Hematopoietic multipotent progenitor cell (in vitro differentiated cells): Measurements from ENCODE around the gene F7. TPM values are rescaled to one million over a fixed set of nuclear protein-coding genes. Genes with fewer than 3 reads are reported as not detected.

Experiments
- DNase-seq, 3 donors: peaks; one replicate each; pipeline ENCODE4 v3.0.0-alpha.2; 2011 to 2015; ENCODE audit warnings: low read depth in 2 of 3, low spot score in 2 of 3
- total RNA-seq: library from RNA; depleted of rRNA; stranded (reverse); fragments of >200 nt; gene quantifications from one replicate; pipeline ENCODE4 v1.2.3, GENCODE V29; 2012

Gene F7
- total RNA-seq, 1 donor: 0.27 TPM

- DNase-seq: no peak
Observed at GRCh38 chr13:113086031-113086750, 19.4 kb upstream of the F7 start.

DNA sequence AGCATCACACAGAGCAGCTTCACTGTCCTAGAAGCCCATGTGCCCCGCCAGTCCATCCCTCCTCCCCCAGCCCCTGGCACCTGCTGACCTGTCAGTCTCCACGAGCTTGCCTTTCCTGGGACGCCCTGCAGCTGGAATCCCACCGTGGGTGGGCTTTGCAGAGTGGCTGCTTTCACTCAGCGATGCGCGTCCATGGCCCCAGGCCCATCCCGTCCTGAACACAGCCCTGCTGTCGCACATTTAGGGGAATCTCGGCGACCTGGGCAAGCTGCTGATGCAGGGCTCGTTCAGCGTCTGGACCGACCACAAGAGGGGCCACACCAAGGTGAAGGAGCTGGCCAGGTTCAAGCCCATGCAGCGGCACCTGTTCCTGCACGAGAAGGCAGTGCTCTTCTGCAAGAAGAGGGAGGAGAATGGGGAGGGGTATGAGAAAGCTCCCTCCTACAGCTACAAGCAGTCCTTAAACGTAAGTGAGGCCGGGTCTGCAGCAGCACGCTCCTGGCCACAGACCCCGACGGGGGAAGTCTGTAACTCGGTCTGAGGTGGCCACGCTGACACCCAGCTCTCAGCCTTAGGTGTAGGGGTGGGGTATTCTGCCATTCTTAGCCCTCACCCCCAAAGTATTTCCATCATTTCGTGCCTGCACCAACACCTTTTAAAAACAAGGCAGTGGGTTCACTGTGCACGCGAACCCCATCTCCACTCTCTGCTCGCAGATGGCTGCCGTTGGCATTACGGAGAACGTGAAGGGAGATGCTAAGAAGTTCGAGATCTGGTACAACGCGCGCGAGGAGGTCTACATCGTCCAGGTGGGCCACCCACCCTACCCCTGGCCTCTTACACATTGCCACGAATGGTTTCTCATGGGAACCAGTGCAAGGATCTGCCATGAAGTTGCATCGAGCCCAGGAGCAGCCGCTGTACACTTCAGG, 18.3 kb upstream of the F7 start:
- DNase-seq: no peak

DNA sequence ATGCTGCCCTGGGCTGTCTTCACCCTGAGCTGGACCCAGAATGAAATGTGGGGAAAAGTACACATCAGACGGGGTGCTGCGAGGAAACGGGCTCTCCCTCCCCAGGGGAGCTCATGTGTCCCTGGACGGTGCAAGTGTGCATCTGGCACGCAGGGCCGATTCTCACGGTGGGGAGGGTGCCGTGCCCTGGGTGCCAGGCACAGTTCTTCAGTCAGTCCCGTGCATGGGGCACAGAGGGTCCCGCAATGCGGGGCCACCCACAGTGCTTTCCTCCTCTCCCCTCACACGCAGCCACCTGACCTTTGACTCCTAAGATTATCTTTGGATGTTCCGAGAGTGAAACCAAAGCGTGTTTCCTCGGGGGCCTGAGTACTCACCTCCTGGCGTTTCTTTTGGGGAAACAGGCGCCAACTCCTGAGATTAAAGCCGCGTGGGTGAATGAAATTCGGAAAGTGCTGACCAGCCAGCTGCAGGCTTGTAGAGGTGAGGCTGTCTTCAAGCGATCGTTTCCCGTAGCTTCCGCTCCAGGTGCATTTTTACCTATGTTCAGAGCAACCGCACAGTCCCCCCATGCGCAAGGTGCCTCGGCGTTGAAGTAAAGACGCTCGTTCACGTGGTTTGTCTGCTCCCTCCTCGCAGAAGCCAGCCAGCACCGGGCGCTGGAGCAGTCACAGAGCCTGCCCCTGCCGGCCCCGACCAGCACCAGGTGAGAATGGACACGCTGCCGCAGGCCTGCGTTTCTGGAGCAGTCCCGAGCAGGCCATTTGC, 17.5 kb upstream of the F7 start:
- DNase-seq: no peak

DNA sequence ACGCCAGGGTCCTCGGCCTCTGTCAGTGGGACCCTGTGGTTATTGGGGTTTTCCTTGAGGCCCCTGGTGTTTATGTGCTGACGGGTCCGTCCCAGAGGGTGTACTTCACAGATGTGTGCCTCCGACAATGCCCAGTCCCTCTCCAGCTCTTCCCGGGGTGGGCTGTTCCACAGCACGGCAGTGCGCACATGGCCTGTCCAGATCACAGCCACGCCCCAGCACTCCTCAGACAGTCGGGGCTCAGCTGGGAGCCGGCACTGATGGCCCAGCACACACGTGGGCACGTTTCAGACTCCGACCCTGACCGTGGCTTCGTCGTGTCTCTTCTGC, 16.9 kb upstream of the F7 start:
- DNase-seq: no peak

- no peak for DNase-seq
Observed at GRCh38 chr13:113089693-113090414, 15.7 kb upstream of the F7 start.

DNA sequence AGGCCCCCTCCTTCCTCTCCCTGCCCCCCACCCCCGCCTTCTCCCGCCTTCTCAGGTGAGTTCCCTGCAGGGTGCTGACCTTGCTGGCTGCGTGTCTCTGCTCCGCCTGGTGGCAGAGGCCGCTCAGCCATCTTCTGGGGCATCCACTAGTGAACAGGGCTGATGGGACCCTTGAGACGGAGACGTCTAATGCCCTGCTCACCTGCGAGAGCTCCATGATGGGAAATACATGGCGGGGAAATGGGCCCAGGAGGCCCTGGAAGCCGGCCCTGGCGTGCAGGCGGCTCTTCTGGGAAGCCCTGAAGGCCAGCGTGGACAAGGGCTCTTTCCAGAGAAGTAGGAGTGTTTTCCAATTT, 15.2 kb upstream of the F7 start:
- DNase-seq: no peak

DNA sequence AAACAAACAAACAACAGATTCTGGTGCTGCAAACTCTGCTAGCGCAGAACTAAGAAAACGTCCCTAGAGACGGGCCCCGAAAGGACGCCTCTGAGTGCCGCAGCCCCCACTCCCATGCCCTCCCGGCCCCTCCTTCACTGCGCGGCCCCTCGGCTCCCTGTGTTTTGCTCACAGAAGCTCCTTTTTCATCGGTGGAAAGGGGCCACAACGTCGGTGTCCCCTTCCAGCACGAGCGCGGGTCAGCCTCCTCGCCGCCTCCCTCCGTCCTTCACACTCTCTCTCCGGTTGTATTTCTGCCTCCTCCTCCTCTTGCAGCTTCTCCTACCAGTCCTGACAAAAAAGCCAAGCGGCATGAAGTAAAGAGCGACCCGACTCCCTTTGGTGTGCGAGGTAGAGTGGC, 14.8 kb upstream of the F7 start:
- no peak for DNase-seq

GRCh38 chr13:113091211-113091771, 14.3 kb upstream of the F7 start:
- no peak for DNase-seq

GRCh38 chr13:113091891-113092775, 13.5 kb upstream of the F7 start:
- DNase-seq: no peak

DNA sequence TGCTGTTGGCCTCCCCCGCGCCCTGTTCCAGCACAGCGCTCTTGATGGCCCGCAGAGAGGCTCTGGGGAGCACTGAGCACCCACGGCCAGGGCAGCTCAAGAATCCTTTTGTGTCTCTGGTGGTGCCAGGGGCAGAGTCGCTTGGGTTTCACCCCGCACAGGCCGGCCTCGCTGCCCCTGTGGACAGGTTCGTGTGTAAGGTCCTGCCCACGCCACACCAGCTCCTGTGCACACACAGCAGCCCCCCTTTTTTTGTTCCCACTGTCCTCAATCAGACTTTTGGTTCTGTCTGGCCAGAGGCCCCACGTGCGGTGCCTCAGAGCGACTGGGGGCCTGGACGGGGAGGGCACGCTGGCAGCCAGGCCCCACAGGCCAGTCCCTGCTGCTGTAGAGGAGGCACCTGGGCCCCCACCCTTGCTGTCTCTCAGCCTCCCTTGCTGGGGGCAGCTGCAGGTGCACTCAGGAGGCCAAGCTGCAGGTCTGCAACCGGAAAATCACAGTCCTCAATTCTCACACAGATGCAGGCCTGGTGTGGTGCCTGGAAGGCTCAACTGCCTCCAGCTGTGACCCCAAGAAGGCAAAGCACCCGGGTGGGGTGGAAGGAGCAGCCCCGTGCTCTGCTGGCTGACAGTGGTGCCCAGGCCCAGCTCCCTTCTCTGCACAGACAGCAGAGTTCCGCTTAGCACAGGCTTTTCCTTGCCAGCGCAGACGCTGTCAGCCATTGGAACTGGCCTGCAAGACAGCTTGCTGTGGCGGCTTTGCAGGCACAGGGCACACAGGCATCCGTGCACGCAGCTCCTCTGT, 12.6 kb upstream of the F7 start:
- DNase-seq: no peak

GRCh38 chr13:113093580-113094409, 11.8 kb upstream of the F7 start:
- DNase-seq: no peak

DNA sequence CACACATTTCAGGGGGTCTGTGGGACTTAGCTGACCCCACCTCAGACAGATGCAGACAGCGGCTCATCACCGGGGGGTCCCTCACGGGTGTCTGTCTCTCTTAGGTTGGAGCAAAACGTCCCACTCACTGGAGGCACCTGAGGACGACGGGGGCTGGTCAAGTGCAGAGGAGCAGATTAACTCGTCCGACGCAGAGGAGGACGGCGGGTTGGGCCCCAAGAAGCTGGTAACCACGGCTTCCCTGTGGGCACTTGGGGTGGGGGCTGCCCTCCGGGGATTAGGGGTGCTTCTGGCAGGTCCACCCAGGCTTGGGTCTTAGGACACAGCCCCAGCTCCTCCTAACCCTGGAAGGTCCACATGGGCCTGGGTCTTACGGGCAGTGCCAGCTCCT, 11.2 kb upstream of the F7 start:
- DNase-seq: no peak

GRCh38 chr13:113095146-113096051, 10.2 kb upstream of the F7 start:
- no peak for DNase-seq

GRCh38 chr13:113096052-113096744, 9.4 kb upstream of the F7 start:
- no peak for DNase-seq

GRCh38 chr13:113096745-113097305, 8.8 kb upstream of the F7 start:
- DNase-seq: no peak

GRCh38 chr13:113097651-113098050, 7.9 kb upstream of the F7 start:
- no peak for DNase-seq
